Neural cell (in vitro differentiated cells): ENCODE measurements around the gene ZNF775. TPM values are rescaled to one million over a fixed set of nuclear protein-coding genes. Genes with fewer than 3 reads are reported as not detected.

Experiments used
- H2AFZ ChIP-seq: fragments of 200-600, 300-800 bp; sonication (generic), shearing (Covaris generic); 2 replicates; pipeline ENCODE4 v1.6.0; 2014; ENCODE audit warnings: low read depth, mild to moderate bottlenecking, antibody characterized with exemption, low read length, moderate library complexity
- H3F3A ChIP-seq: fragments of 200-600 bp; shearing (Covaris generic); 2 replicates; pipeline ENCODE4 v1.6.1; 2016; ENCODE audit warnings: mild to moderate bottlenecking, moderate library complexity, mixed read lengths, antibody characterized with exemption, low read length; ENCODE audit not compliant: insufficient read depth, poor library complexity, severe bottlenecking
- H3K27ac ChIP-seq: fragments of 200-600, 300-800 bp; sonication (generic), shearing (Covaris generic); 2 replicates; pipeline ENCODE4 v1.5.1; 2014; ENCODE audit warnings: mild to moderate bottlenecking, low read length, moderate library complexity
- H3K27me3 ChIP-seq: fragments of 300-800, 200-600 bp; sonication (generic), shearing (Covaris generic); 2 replicates; pipeline ENCODE4 v1.6.0; 2014; ENCODE audit warnings: mild to moderate bottlenecking, low read depth, low read length, moderate library complexity; ENCODE audit not compliant: insufficient read depth
- H3K36me3 ChIP-seq: fragments of 300-800, 200-600 bp; sonication (generic), shearing (Covaris generic); 2 replicates; pipeline ENCODE4 v1.5.1; 2014; ENCODE audit warnings: mild to moderate bottlenecking, antibody characterized with exemption, low read length, moderate library complexity; ENCODE audit not compliant: insufficient read depth
- H3K4me2 ChIP-seq: fragments of 300-800, 200-600 bp; sonication (generic), shearing (Covaris generic); 2 replicates; pipeline ENCODE4 v1.6.0; 2014; ENCODE audit warnings: mild to moderate bottlenecking, low read length
- H3K4me3 ChIP-seq: fragments of 300-800, 200-600 bp; sonication (generic), shearing (Covaris generic); 2 replicates; pipeline ENCODE4 v1.5.1; 2014; ENCODE audit warnings: mild to moderate bottlenecking, low read length, moderate library complexity
- H3K79me2 ChIP-seq: fragments of 200-600 bp; shearing (Covaris generic); replicated peaks from 2 replicates; pipeline ENCODE4 v1.6.0; 2014; ENCODE audit warnings: mild to moderate bottlenecking, low read length, moderate library complexity; ENCODE audit not compliant: insufficient read depth
- H3K9ac ChIP-seq: fragments of 300-800, 200-600 bp; sonication (generic), shearing (Covaris generic); 2 replicates; pipeline ENCODE4 v1.6.1; 2016; ENCODE audit warnings: mild to moderate bottlenecking, low read length, mixed read lengths
- H3K9me2 ChIP-seq: fragments of 200-600 bp; shearing (Covaris generic); 2 replicates; pipeline ENCODE4 v1.6.1; 2016; ENCODE audit warnings: mild to moderate bottlenecking, low read length, mixed read lengths; ENCODE audit not compliant: insufficient read depth
- H3K9me3 ChIP-seq: fragments of 200-600, 300-800 bp; sonication (generic), shearing (Covaris generic); 2 replicates; pipeline ENCODE4 v1.6.1; 2016; ENCODE audit warnings: mild to moderate bottlenecking, mixed run types, low read length, moderate library complexity, mixed read lengths
- H4K20me1 ChIP-seq: fragments of 200-600 bp; shearing (Covaris generic); 2 replicates; pipeline ENCODE4 v1.6.1; 2016; ENCODE audit warnings: mild to moderate bottlenecking, mixed run types; ENCODE audit not compliant: insufficient read depth
- EZH2 ChIP-seq: fragments of 200-600, 300-800 bp; shearing (Covaris generic), sonication (generic); IDR thresholded peaks from 2 replicates; pipeline ENCODE4 v1.6.1; 2014; ENCODE audit warnings: antibody characterized with exemption, low read length, borderline replicate concordance, mild to moderate bottlenecking; ENCODE audit not compliant: insufficient read depth, poor library complexity, severe bottlenecking
- MXI1 ChIP-seq: fragments of 450-650 bp; conservative IDR thresholded peaks from 2 replicates; pipeline ENCODE4 v1.6.1; 2014; ENCODE audit warnings: antibody characterized with exemption, mild to moderate bottlenecking; ENCODE audit not compliant: poor library complexity, severe bottlenecking
- POLR2AphosphoS5 ChIP-seq: IDR thresholded peaks from 2 replicates; pipeline ENCODE4 v1.6.1; 2012
- RAD21 ChIP-seq: fragments of 450-650 bp; conservative IDR thresholded peaks from 2 replicates; pipeline ENCODE4 v1.6.1; 2014; ENCODE audit warnings: antibody characterized with exemption, mild to moderate bottlenecking, moderate library complexity
- SMC3 ChIP-seq: fragments of 450-650 bp; conservative IDR thresholded peaks from 2 replicates; pipeline ENCODE4 v1.6.1; 2014; ENCODE audit warnings: antibody characterized with exemption, mild to moderate bottlenecking, moderate library complexity; ENCODE audit not compliant: poor library complexity
- TAF1 ChIP-seq: IDR thresholded peaks from 2 replicates; pipeline ENCODE4 v1.6.1; 2012; ENCODE audit warnings: low read depth
- polyA plus RNA-seq: library from polyadenylated mRNA; depleted of rRNA; stranded (reverse); fragments of >200 nt; gene quantifications from 2 replicates; pipeline ENCODE4 v1.2.3, GENCODE V29; 2014
- TF ChIP-seq, protein P1 (sequence below): IDR thresholded peaks from 2 replicates; pipeline ENCODE4 v1.6.1; 2012; ENCODE audit warnings: borderline replicate concordance
- TF ChIP-seq, protein P2 (sequence below): fragments of 450-650 bp; IDR thresholded peaks from 2 replicates; pipeline ENCODE4 v1.5.1; 2014; ENCODE audit warnings: antibody characterized with exemption, mild to moderate bottlenecking, moderate library complexity; ENCODE audit not compliant: poor library complexity, severe bottlenecking

ZNF775 gene
- polyA plus RNA-seq, 1 donor from 2014 or later, result 16.8 TPM

DNA sequence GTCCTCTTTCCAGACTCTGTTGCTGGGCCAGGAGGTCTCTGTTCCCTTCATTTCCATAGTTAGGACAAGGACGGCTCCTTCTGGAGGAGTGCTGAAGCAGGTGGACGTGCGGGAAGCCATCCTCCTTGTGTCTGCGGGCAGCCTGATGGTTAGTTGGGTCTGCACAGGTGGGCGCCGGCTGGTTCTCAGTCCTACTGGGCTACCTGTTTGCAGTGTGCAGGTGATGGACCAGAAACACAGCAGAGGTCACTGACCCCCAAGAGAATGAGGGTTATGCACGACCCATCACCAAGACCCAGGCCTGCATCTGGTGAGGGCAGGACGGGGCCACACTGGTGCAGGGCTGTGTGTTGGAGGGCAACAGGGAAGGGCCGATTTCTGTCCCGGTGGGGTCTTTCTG is 45.5 kb upstream of the ZNF775 start:
- H3K4me3 ChIP-seq, result no peak overlapping the region
- no peaks in the 10 kb centered on the region for H3K79me2 ChIP-seq
- H3K9ac ChIP-seq, result no peak overlapping the region
- no peaks in the 10 kb centered on the region for H3F3A ChIP-seq
- H3K27ac ChIP-seq, result no peak overlapping the region
- TF ChIP-seq RAD21, result no peak
- TF ChIP-seq, protein P1, sequence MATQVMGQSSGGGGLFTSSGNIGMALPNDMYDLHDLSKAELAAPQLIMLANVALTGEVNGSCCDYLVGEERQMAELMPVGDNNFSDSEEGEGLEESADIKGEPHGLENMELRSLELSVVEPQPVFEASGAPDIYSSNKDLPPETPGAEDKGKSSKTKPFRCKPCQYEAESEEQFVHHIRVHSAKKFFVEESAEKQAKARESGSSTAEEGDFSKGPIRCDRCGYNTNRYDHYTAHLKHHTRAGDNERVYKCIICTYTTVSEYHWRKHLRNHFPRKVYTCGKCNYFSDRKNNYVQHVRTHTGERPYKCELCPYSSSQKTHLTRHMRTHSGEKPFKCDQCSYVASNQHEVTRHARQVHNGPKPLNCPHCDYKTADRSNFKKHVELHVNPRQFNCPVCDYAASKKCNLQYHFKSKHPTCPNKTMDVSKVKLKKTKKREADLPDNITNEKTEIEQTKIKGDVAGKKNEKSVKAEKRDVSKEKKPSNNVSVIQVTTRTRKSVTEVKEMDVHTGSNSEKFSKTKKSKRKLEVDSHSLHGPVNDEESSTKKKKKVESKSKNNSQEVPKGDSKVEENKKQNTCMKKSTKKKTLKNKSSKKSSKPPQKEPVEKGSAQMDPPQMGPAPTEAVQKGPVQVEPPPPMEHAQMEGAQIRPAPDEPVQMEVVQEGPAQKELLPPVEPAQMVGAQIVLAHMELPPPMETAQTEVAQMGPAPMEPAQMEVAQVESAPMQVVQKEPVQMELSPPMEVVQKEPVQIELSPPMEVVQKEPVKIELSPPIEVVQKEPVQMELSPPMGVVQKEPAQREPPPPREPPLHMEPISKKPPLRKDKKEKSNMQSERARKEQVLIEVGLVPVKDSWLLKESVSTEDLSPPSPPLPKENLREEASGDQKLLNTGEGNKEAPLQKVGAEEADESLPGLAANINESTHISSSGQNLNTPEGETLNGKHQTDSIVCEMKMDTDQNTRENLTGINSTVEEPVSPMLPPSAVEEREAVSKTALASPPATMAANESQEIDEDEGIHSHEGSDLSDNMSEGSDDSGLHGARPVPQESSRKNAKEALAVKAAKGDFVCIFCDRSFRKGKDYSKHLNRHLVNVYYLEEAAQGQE, result no peak
- TF ChIP-seq EZH2, result no peak
- no peak overlapping the region for H2AFZ ChIP-seq
- no peaks in the 10 kb centered on the region for H3K27me3 ChIP-seq
- no peaks in the 10 kb centered on the region for H3K36me3 ChIP-seq
- no peak overlapping the region for H3K4me2 ChIP-seq
- no peaks in the 10 kb centered on the region for H4K20me1 ChIP-seq
- H3K9me2 ChIP-seq, result no peaks in the 10 kb centered on the region
- no peaks in the 10 kb centered on the region for H3K9me3 ChIP-seq

DNA sequence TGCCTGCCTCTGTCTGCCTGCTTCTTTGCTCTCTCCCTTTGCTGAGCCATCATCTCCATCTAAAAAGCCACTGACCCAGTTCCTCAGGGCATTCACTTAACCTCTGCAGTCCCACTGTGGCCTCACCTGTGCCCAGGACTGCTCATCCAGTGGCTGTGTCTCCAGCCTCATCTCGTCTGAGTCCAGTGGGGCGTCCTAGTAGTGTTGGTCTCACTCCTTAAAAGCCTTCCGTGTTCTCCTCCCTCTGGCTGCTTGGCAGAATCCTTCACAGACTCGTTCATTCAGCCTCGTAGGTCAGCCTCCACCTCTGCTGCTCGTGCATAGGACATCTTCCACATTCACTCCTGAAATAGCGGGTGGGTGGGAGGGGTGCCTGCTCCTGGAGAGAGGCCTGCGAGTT is 45.0 kb upstream of the ZNF775 start:
- H3F3A ChIP-seq, result no peaks in the 10 kb centered on the region
- H3K27ac ChIP-seq, result no peak overlapping the region
- no peaks in the 10 kb centered on the region for H3K36me3 ChIP-seq

DNA sequence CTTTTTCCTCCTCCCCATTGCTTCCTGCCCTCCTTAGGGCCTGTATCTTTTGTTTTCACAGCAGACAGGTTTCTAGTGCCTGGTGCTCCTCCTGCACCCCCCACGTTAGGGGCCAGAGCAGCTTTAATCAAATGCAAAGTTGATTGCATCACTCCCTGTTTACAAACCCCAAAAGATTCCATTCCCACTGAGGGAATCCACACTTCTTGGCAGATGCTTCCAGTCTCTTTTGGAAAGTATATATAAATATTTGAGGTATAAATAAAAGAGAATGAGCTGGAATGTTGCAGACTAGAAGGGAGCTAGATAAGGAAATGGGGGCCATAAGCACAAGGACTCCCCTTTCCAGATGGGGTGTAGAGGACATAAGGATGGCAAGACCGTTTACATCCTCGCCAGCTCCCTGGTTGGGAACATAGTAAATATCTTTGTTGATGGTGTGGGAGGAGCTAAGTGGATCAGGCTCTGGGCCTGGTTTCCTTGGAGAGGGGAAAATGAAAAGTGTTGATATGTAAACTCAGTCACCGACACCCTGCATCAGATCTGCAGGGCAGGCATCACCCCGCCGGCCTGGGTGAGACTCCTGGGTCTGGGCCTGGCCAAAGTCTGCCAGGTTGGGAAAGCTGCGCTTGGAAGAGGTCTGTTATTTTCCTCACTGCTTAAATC is 43.9 kb upstream of the ZNF775 start:
- no peak overlapping the region for H3K4me3 ChIP-seq
- H3K4me2 ChIP-seq, result no peak overlapping the region
- no peak overlapping the region for H3K27ac ChIP-seq
- no peaks in the 10 kb centered on the region for H3K9me2 ChIP-seq
- H3K9me3 ChIP-seq, result no peaks in the 10 kb centered on the region
- no peak overlapping the region for H2AFZ ChIP-seq
- H4K20me1 ChIP-seq, result no peaks in the 10 kb centered on the region
- H3K27me3 ChIP-seq, result peaks cover 12% of the 10 kb centered on the region
- TF ChIP-seq, protein P2, sequence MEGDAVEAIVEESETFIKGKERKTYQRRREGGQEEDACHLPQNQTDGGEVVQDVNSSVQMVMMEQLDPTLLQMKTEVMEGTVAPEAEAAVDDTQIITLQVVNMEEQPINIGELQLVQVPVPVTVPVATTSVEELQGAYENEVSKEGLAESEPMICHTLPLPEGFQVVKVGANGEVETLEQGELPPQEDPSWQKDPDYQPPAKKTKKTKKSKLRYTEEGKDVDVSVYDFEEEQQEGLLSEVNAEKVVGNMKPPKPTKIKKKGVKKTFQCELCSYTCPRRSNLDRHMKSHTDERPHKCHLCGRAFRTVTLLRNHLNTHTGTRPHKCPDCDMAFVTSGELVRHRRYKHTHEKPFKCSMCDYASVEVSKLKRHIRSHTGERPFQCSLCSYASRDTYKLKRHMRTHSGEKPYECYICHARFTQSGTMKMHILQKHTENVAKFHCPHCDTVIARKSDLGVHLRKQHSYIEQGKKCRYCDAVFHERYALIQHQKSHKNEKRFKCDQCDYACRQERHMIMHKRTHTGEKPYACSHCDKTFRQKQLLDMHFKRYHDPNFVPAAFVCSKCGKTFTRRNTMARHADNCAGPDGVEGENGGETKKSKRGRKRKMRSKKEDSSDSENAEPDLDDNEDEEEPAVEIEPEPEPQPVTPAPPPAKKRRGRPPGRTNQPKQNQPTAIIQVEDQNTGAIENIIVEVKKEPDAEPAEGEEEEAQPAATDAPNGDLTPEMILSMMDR, result no peak
- H3F3A ChIP-seq, result no peaks in the 10 kb centered on the region
- H3K36me3 ChIP-seq, result no peaks in the 10 kb centered on the region
- H3K9ac ChIP-seq, result no peak overlapping the region
- H3K79me2 ChIP-seq, result no peaks in the 10 kb centered on the region

More for the DNA sequence above, 45.0 kb upstream of the ZNF775 start:
- Histone ChIP-seq H3K79me2 (no peaks in the 10 kb centered on the region), H4K20me1 (no peaks in the 10 kb centered on the region), H3K4me3 (no peak overlapping the region), H2AFZ (no peak overlapping the region), H3K9ac (no peak overlapping the region), H3K9me3 (no peaks in the 10 kb centered on the region), H3K4me2 (no peak overlapping the region), H3K27me3 (peaks cover under 1% of the 10 kb centered on the region), H3K9me2 (no peaks in the 10 kb centered on the region)
- TF ChIP-seq, protein P2, result no peak
- TF ChIP-seq EZH2, result no peak
- TF ChIP-seq RAD21, result no peak
- TF ChIP-seq TAF1, result no peak
- no peak for TF ChIP-seq SMC3
- TF ChIP-seq POLR2AphosphoS5, result no peak
- no peak for TF ChIP-seq MXI1
